ENCODE results near the gene BRI3BP.
"Not testable (repeated sequence)": the region's sequence is repeated elsewhere in the genome, so short reads cannot be mapped to it uniquely, and the experiment has no call there.

The BRI3BP gene

GRCh38 chr12:124972211-124972610 lies 21.2 kb upstream of the BRI3BP start:
- DNase-seq (ENCODE audit: low spot score), result no peak

- DNase-seq (ENCODE audit: low spot score), result no peak
Observed at GRCh38 chr12:124975276-124975675, 18.2 kb upstream of the BRI3BP start.

GRCh38 chr12:124976999-124977398 lies 16.4 kb upstream of the BRI3BP start:
- no peak for DNase-seq (ENCODE audit: low spot score)

- DNase-seq (ENCODE audit: low spot score), result no peak
Observed at GRCh38 chr12:124979568-124979967, 13.9 kb upstream of the BRI3BP start.

GRCh38 chr12:124980098-124980892 lies 13.2 kb upstream of the BRI3BP start:
- no peak for DNase-seq (ENCODE audit: low spot score)

- not testable (repeated sequence) for DNase-seq (ENCODE audit: low spot score)
Observed at GRCh38 chr12:124986876-124987275, 6.6 kb upstream of the BRI3BP start.

GRCh38 chr12:124992874-124993625 lies 395 bp upstream of the BRI3BP start:
- DNase-seq (ENCODE audit: low spot score), result peak; percentile 89

- peak; percentile 57 for DNase-seq (ENCODE audit: low spot score)
Observed at GRCh38 chr12:124994437-124994975, 1.1 kb downstream of the BRI3BP start.

GRCh38 chr12:124995200-124995961 lies 1.9 kb downstream of the BRI3BP start:
- DNase-seq (ENCODE audit: low spot score), result no peak

- no peak for DNase-seq (ENCODE audit: low spot score)
Observed at GRCh38 chr12:124998705-124999104, 5.3 kb downstream of the BRI3BP start.

GRCh38 chr12:125001636-125002035 lies 8.2 kb downstream of the BRI3BP start:
- no peak for DNase-seq (ENCODE audit: low spot score)

- no peak for DNase-seq (ENCODE audit: low spot score)
Observed at GRCh38 chr12:125003021-125003420, 9.6 kb downstream of the BRI3BP start.

GRCh38 chr12:125004621-125005020 lies 11.2 kb downstream of the BRI3BP start:
- DNase-seq (ENCODE audit: low spot score), result no peak

- DNase-seq (ENCODE audit: low spot score), result no peak
Observed at GRCh38 chr12:125005652-125006051, 12.2 kb downstream of the BRI3BP start.

GRCh38 chr12:125006365-125006764 lies 12.9 kb downstream of the BRI3BP start:
- DNase-seq (ENCODE audit: low spot score), result no peak

- no peak for DNase-seq (ENCODE audit: low spot score)
Observed at GRCh38 chr12:125013816-125014442, 20.5 kb downstream of the BRI3BP start.

GRCh38 chr12:125014526-125014925 lies 21.1 kb downstream of the BRI3BP start:
- DNase-seq (ENCODE audit: low spot score), result no peak

- DNase-seq (ENCODE audit: low spot score), result no peak
Observed at GRCh38 chr12:125015680-125016310, 22.4 kb downstream of the BRI3BP start.

- no peak for DNase-seq (ENCODE audit: low spot score)
Observed at GRCh38 chr12:125017801-125018200, 24.4 kb downstream of the BRI3BP start.

- no peak for DNase-seq (ENCODE audit: low spot score)
Observed at GRCh38 chr12:125018356-125018755, 24.9 kb downstream of the BRI3BP start.

GRCh38 chr12:125021096-125021495 lies 27.7 kb downstream of the BRI3BP start:
- no peak for DNase-seq (ENCODE audit: low spot score)
